ENCODE data around the gene AGO3. TPM values are rescaled to one million over a fixed set of nuclear protein-coding genes. Genes with fewer than 3 reads are reported as not detected.

AGO3 gene
- total and polyA plus RNA-seq, 7 donors = 2.2 to 17.6 (median 10.4) TPM

- ATAC-seq (no peak), DNase-seq (no peak)
- H3K9me3 ChIP-seq = no peaks in the 10 kb centered on the region
- 94 to 100% (median 96%) methylated on average over 1 of the region's 1 CpG for WGBS, 3 donors
- intact Hi-C loops (cut with DNase I) = no loop called here
- no peak overlapping the region for H3K27ac ChIP-seq
- no peaks in the 10 kb centered on the region for H3K27me3 ChIP-seq (ENCODE audit: insufficient read depth in 3 of 3, low read length in 2 of 3)
- peaks cover 4 to 98% of the 10 kb centered on the region in 2 donors for H3K36me3 ChIP-seq (ENCODE audit: insufficient read depth in 1 of 2, low read depth in 1 of 2)
- no peaks in the 10 kb centered on the region for H3K4me1 ChIP-seq
- H3K4me3 ChIP-seq = no peak overlapping the region
- TF ChIP-seq, protein P1, sequence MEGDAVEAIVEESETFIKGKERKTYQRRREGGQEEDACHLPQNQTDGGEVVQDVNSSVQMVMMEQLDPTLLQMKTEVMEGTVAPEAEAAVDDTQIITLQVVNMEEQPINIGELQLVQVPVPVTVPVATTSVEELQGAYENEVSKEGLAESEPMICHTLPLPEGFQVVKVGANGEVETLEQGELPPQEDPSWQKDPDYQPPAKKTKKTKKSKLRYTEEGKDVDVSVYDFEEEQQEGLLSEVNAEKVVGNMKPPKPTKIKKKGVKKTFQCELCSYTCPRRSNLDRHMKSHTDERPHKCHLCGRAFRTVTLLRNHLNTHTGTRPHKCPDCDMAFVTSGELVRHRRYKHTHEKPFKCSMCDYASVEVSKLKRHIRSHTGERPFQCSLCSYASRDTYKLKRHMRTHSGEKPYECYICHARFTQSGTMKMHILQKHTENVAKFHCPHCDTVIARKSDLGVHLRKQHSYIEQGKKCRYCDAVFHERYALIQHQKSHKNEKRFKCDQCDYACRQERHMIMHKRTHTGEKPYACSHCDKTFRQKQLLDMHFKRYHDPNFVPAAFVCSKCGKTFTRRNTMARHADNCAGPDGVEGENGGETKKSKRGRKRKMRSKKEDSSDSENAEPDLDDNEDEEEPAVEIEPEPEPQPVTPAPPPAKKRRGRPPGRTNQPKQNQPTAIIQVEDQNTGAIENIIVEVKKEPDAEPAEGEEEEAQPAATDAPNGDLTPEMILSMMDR (IDR thresholded peaks at IDR 0.05) = no peak
Observed at GRCh38 chr1:35894656-35895055, 36.2 kb upstream of the AGO3 start.

DNA sequence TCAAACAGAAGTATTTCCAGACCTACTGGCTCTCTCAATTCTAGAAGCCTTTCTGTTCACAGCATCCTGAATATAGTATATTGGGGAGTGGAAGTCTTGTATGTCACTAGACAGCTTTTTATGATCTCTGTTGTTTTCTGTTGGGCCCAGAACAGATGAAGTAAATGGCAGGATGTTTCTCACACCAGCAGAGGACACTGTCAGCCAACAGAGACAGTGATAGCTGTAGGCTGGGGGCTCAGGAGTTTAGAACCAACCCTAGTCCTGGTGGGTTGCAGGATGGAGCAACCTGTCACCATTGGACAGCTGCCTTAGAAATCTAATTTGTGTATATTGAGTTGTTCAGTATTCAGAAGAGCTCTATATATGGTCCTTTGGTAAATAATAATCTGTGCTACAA is 31.0 kb upstream of the AGO3 start:
- DNase-seq = no peak
- ATAC-seq = no peak
- Histone ChIP-seq H3K27ac (no peak overlapping the region), H3K27me3 (ENCODE audit: insufficient read depth in 3 of 3, low read length in 2 of 3) (no peaks in the 10 kb centered on the region), H3K9me3 (no peaks in the 10 kb centered on the region), H3K4me3 (no peak overlapping the region), H3K4me1 (no peaks in the 10 kb centered on the region), H3K36me3 (ENCODE audit: insufficient read depth in 1 of 2, low read depth in 1 of 2) (peaks cover 6 to 99% of the 10 kb centered on the region in 2 donors)
- TF ChIP-seq, protein P1 (IDR thresholded peaks at IDR 0.05) = no peak
- intact Hi-C loops (cut with DNase I) = no loop called here

- Histone ChIP-seq H3K9me3 (no peaks in the 10 kb centered on the region), H3K27me3 (ENCODE audit: insufficient read depth in 3 of 3, low read length in 2 of 3) (no peaks in the 10 kb centered on the region), H3K4me1 (no peaks in the 10 kb centered on the region), H3K4me3 (no peak overlapping the region), H3K36me3 (ENCODE audit: insufficient read depth in 1 of 2, low read depth in 1 of 2) (peaks cover 6 to 99% of the 10 kb centered on the region in 2 donors), H3K27ac (no peak overlapping the region)
- intact Hi-C loops (cut with DNase I) = no loop called here
- 96 to 97% (median 97%) methylated on average over 9 of the region's 9 CpGs for WGBS, 3 donors
- DNase-seq (no peak), ATAC-seq (no peak)
- TF ChIP-seq, protein P1 (IDR thresholded peaks at IDR 0.05) = no peak
Observed at GRCh38 chr1:35901235-35901634, 29.7 kb upstream of the AGO3 start.

- Histone ChIP-seq H3K27me3 (ENCODE audit: insufficient read depth in 3 of 3, low read length in 2 of 3) (no peaks in the 10 kb centered on the region), H3K4me3 (no peak overlapping the region), H3K4me1 (no peaks in the 10 kb centered on the region), H3K27ac (no peak overlapping the region), H3K36me3 (ENCODE audit: insufficient read depth in 1 of 2, low read depth in 1 of 2) (peaks cover 10 to 99% of the 10 kb centered on the region in 2 donors), H3K9me3 (no peaks in the 10 kb centered on the region)
- ATAC-seq (no peak), DNase-seq (no peak)
- TF ChIP-seq, protein P1 (IDR thresholded peaks at IDR 0.05) = no peak
- WGBS, 3 donors = 88 to 90% (median 89%) methylated on average over 2 of the region's 2 CpGs
- intact Hi-C loops (cut with DNase I) = no loop called here
Observed at GRCh38 chr1:35902671-35903070, 28.2 kb upstream of the AGO3 start.

GRCh38 chr1:35914717-35915116 is 16.2 kb upstream of the AGO3 start:
- H3K4me3 ChIP-seq = no peak overlapping the region
- WGBS, 3 donors = 90 to 96% (median 95%) methylated on average over 1 of the region's 1 CpG
- ATAC-seq = no peak

More at GRCh38 chr1:35914717-35915116, 16.2 kb upstream of the AGO3 start:
- H3K4me1 ChIP-seq = no peaks in the 10 kb centered on the region
- no peak overlapping the region for H3K27ac ChIP-seq
- intact Hi-C loops (cut with DNase I) = no loop called here
- TF ChIP-seq, protein P1 (IDR thresholded peaks at IDR 0.05) = no peak
- peaks cover 22 to 100% of the 10 kb centered on the region in 2 donors for H3K36me3 ChIP-seq (ENCODE audit: insufficient read depth in 1 of 2, low read depth in 1 of 2)
- H3K27me3 ChIP-seq (ENCODE audit: insufficient read depth in 3 of 3, low read length in 2 of 3) = no peaks in the 10 kb centered on the region
- no peaks in the 10 kb centered on the region for H3K9me3 ChIP-seq
- DNase-seq = no peak
